GM21447 (cell line): Measurements from ENCODE around the gene BEX2.

Source experiments
- ATAC-seq: cut with Tn5 transposase; IDR thresholded peaks from one replicate; pipeline ENCODE4 v1.9.1; 2021; ENCODE audit not compliant: unreplicated experiment

Gene BEX2

GRCh38 chrX:103274284-103274683, 36.5 kb downstream of the BEX2 start:
- no peak for ATAC-seq
